ENCODE results near the gene COL16A1.

The COL16A1 gene

DNA sequence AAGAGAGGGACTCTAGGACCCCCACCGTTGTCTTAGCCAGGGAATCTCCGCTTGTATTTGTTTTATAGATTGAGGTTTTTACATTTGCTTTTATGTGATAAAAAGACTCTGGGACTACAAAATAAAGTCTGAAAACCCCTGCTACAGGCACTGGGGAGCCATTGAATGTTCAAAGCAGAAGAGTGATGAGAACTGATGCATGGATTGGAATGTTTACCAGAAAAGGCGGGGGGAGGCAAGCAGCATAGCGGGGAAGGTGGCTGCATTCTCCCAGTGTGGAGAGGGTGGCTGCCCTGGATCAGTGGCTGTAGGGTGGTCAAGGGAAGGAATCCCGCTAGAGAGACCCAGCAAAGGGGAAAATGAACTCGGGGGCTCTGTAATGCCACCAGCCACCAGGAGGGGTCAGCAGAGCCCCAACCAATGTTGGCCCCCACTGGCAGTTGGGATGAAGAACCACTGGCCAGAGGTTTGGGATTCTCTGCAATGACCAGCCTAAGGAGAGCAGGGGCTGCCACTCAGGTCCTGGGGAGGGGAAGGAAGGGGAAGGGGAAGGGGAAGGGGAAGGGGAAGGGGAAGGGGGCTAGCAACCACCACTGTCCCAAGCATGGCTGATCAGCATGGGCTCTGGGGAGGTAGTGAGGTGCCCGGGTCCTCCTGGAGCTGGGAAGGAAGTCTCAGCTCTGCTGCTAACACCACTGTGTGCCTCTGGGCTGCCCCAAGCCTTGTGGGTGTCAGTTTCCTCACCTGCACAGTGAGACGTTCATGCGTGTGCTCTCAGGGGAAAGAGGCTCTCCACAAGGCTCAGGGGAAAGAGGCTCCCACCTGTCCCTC is 40.0 kb downstream of the COL16A1 start:
- peak; percentile 36 for DNase-seq

DNA sequence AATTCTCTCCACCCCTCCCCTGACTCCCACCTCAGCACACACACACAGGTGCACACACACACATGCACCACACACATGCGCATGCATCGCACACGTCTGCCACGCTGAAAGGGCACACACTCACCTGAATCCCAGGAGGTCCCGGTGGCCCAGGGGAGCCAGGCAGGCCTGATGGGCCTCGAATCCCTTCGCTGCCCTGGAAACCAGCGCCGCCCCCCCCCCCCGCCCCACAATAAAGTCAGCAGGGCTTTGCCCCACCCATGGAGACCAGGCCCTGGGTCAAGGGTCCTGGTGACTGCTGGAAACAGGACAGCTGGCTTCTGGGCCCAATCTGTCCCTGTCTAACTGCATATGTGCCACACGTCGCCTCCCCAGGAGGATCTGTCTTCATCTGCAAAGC is 41.4 kb downstream of the COL16A1 start:
- DNase-seq = no peak

- no peak for DNase-seq
Observed at GRCh38 chr1:31661856-31662255, 42.0 kb downstream of the COL16A1 start.

- DNase-seq = no peak
Observed at GRCh38 chr1:31660871-31661455, 42.9 kb downstream of the COL16A1 start.

DNA sequence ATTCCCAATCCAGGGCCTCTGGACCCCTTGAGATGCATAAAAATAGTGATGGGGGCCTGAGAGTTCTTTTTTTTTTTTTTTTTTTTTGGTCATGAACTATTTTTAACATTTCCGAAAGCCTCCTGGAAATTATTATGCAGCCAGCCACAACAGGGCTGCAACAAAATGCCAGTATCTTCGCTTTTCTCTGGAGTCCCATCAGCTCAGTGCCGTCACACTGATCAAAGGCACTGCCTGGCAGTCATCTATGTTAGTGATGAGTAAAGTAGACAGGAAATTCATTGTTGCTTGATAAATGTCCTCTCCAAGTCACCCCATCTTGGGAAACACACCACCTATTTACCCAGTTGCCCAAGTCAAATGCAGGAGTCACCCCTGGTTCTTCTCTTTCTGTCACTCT is 43.9 kb downstream of the COL16A1 start:
- DNase-seq = no peak

DNA sequence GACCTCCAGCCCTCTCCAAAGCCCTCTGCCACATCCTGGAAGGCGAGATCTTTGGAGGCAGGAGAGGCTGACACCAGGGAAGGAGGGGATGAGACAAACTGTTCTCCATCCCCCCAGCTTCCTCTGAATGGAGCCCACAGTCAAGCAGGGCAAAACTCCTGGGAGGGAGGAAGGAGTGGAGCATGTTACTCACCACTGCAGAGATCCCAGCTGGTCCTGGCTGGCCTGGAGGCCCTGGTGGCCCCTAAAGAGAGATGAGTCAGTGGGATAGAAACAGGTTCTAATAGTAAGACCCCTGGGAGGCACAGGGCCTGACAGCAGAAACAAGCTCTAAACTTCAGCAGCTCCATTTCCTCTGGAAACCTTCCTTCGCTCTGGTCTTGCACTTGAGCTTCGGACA is 45.1 kb downstream of the COL16A1 start:
- no peak for DNase-seq

DNA sequence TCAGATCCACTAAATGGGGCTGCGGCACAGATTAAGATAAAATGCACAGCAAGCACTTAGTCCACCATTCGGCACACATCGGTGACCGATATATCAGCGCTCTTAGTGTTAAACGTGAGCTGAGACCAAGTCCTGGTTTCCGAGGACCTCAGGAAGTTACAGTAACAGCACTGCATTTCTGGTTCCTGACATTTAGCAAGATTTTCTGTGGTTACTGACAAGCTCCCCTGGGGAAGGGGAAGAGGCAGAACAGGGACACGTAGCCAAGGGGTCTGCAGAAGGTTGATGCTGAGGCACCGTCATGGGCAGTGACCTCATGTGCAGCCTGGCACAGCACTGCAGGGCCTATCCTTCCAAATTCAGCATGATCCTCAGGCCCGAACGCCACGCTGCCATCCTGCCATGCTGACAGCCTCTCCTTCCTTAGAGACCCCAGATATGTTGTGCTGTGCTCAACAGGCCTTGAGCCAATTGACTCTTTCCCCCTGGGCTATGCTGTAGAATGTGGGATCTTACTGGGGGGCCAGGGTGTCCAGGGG is 45.8 kb downstream of the COL16A1 start:
- DNase-seq = no peak

DNA sequence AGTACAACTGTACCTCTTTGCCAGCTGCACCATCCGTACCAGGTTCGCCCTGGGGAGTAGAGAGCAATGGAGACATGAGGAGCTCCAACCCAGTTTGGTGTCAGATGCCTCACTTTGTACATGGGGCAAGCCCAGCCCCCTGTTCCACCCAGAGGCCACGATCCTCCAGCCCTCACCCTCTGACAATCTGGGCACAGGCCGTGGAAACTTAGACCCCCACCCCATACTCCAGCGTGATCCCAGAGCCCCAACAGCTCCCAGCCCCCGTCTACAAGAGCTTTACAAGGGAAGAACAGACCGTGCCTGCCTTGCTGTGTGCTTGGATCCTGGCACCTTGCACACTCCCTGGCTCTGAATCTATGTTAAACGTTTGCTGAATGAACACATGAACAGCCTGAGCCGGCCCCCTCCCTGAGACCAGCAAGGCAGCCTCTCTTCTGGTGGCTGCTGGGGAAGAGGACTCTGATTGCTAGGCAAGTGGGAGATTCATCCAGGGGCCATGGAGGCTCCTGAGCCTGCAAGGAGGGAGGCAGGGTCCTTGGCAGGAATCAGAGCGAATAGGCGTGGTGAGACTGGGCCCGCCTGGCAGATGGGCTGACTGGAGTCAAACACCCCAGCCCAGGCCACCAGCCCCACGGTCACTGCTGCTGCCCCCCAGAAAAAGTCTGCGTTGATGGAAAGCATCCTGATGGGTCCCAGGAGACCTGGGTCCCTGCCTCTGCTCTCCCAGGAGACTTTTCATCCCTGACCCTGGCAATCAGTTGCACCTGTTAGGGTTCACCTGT is 46.6 kb downstream of the COL16A1 start:
- DNase-seq = no peak

- no peak for DNase-seq
Observed at GRCh38 chr1:31655756-31656155, 48.1 kb downstream of the COL16A1 start.

DNA sequence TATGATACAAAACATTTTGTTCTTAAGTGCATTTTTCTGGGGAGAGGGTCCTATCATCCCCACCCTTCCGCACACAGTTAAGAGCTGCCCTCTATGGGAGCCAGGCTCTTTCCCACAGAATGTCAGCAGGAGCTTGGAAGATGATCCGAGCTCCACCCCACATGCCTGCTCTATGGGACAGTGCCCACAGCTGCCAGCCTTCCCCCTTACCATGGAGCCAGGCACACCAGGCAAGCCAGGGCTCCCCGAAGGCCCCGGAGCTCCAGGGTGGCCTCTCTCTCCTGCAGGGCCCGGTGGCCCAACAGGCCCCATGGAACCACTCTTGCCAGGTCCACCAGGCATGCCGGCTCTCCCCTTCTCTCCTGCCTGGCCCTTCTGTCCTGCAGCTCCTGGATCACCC is 48.7 kb downstream of the COL16A1 start:
- DNase-seq = no peak

GRCh38 chr1:31654474-31654776 is 49.4 kb downstream of the COL16A1 start:
- DNase-seq = no peak

- DNase-seq = no peak
Observed at GRCh38 chr1:31653717-31654473, 49.9 kb downstream of the COL16A1 start.

DNA sequence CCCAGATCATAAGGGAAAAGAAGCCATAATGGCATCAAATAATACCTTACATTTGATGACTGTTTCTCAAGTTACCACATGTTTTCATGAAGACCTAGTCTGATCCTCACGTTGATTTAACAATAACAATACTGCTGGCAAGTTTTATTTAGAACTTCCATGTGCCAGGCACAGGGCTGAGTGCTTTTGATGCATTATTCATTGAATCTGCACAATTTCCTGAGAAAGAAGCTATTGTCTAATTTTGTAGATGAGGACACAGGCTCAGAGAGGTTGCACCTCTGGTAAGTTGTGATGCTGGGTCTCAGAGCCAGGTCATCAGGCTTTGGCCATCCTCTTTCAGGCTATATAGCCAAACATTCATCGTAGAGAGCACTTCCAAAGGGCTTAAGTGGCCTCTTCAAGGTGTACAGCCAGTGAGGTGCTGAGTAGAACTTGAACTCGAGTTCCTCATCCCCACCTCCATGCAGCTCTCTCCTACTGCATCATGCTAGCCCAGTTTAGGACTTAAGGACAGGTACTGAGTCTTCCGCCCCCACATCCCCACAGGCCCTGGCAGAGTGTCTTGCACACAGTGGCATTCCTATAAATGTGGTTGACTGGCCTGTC is 50.8 kb downstream of the COL16A1 start:
- no peak for DNase-seq

DNA sequence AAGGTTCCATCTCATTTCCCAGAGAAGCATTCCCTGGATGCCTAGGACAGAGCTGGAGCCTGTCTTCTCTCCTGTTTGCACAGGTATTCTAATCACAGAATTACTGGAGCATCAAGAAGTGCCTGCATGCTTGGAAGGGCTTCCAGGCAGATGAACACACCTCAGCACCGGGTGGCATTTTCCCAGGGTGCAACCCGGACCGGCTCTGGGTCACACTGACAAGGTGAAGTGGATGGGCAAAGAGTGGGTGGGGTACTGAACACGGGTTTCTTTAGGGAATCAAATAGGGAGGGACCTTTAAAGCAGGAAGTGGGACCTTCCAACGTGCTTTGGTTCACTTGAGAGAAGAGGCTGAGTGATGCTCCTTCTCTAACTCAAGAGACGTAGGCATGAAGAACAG is 52.1 kb downstream of the COL16A1 start:
- no peak for DNase-seq

DNA sequence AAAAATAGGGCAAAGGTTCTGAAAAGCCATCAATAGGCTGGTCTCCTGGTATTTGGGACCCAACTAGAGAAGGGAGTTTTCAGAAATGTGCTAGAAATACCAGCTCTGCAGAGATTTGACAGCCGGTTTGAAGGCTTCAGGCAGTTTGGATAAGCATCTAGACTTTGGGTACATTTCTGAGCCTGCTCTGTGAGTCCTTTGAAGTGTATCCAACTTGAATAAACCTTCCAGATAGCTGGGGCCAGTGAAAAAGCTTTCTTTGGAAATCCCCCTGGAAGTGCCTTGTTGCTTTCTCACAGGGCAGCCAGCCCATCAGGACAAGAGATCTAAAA is 52.8 kb downstream of the COL16A1 start:
- no peak for DNase-seq

DNA sequence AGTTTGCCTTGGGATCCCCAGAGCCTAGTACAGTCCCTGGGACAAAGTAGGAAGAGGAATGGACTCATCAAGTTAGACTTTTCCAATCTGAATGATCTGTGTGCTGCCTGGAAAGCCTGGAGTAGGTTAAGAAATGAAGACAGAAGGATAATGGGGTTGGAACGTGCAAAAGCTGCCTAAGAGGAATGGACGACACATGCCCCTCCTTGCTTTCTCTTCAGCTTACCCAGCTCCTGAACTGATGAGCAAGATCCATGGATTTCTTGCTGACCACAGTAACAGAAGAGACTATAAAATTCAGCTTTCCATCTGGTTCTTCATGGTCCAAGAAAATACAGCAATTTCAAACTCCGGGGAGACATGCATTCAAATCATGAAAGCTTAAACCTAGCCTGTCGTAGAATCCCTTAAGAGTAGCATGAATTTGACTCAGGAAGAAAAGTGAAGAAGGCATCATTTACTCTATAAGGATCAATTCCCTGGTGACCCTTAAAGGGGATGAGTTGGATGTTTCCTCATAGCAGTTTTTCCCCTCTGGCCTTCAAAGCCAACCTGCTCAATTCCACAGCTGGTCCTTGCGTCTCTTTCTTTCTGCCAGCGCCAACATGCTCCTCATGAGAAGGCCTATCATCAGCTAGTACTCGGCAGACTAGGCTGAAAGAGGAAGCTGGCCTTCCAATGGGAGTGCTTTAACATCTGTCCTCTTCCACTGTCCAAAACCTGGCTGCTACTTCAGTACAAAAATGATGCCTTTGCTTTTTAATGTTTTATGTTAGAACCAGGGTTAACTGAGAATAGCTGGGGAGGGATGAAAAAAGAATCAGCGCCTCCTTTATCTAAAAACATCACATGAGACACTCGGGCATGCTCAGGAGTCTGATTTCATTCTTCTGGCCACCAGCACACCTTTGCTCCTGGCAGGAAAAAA is 53.4 kb downstream of the COL16A1 start:
- DNase-seq = no peak

GRCh38 chr1:31648641-31649357 is 55.0 kb downstream of the COL16A1 start:
- DNase-seq = no peak

GRCh38 chr1:31648190-31648589 is 55.6 kb downstream of the COL16A1 start:
- no peak for DNase-seq

DNA sequence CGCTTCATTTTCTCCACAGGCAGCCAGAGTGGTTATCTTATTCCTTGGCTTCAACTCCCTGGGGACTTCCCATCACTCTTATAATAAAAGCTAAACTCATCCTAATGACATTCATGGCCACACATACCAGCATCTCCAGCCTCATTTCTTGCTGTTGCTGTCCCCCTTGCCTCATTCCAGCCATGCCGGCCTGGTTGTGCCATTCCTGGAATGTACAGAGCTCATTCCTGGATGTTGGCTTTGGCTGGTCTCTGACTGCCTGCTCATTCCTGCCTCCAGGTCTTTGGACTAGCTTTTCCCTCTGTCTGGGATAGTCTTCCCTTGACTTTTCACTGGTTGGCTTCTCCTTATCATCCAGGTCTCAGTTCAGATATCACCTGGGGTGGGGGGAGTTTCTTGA is 56.7 kb downstream of the COL16A1 start:
- no peak for DNase-seq

GRCh38 chr1:31646259-31646960 is 57.4 kb downstream of the COL16A1 start:
- no peak for DNase-seq

DNA sequence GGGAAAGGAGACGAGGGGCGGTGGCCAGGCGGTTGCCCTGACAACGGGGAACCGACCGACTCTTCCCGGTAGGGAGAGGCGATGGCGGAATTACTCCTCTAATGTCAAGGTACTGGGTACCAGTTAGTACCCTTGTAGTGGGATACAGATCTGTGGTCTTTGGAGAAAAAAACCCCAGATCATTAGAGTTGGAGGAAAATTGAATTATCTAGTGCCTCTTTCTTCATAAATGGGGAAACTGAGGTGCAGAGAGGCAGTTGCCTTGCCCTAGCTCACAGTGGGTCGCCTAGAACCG is 58.6 kb downstream of the COL16A1 start:
- no peak for DNase-seq
